BE2C (cell line): ENCODE results near the gene RANGAP1.
A peak's percentile ranks its signal among the peaks of the same experiment; 100 is the strongest.

Experiments
- DNase-seq: peaks from one replicate; pipeline ENCODE4 v3.0.0-alpha.2; 2020
- H3K27me3 ChIP-seq: fragments of 250-450 bp; sonication (Bioruptor Pico); 2 replicates; pipeline ENCODE4 v1.5.1; 2020; ENCODE audit warnings: mild to moderate bottlenecking
- H3K36me3 ChIP-seq: fragments of 250-450 bp; sonication (Bioruptor Pico); 2 replicates; pipeline ENCODE4 v1.5.1; 2020; ENCODE audit warnings: mild to moderate bottlenecking
- H3K4me1 ChIP-seq: fragments of 250-450 bp; sonication (Bioruptor Pico); 2 replicates; pipeline ENCODE4 v1.5.1; 2020
- H3K4me3 ChIP-seq: 2 replicates; pipeline ENCODE4 v1.5.1; 2011; ENCODE audit warnings: low read depth, low read length
- H3K9me3 ChIP-seq: fragments of 250-450 bp; sonication (Bioruptor Pico); 2 replicates; pipeline ENCODE4 v1.5.1; 2020
- TF ChIP-seq, protein P1 (sequence below): IDR thresholded peaks from 2 replicates; pipeline ENCODE4 v1.5.1; 2012; ENCODE audit warnings: mild to moderate bottlenecking, low read depth, low read length

The RANGAP1 gene

DNA sequence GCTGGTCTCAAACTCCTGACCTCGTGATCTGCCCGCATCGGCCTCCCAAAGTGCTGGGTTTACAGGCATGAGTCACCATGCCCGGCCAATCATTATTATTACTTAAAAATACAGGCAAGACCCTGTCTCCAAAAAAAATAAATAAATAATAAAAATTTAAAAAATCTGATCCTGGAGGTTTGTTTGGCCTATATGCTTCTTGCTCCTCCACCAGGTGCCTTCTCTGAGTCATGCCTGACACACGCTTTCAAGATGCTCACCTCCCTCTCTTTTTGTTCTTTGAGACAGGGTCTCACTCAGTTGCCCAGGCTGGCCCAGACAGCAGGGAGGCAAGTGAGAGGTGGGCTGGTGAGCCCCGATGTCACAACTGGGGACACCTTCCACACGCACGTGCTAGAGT lies 28.8 kb upstream of the RANGAP1 start:
- DNase-seq = no peak
- TF ChIP-seq, protein P1, sequence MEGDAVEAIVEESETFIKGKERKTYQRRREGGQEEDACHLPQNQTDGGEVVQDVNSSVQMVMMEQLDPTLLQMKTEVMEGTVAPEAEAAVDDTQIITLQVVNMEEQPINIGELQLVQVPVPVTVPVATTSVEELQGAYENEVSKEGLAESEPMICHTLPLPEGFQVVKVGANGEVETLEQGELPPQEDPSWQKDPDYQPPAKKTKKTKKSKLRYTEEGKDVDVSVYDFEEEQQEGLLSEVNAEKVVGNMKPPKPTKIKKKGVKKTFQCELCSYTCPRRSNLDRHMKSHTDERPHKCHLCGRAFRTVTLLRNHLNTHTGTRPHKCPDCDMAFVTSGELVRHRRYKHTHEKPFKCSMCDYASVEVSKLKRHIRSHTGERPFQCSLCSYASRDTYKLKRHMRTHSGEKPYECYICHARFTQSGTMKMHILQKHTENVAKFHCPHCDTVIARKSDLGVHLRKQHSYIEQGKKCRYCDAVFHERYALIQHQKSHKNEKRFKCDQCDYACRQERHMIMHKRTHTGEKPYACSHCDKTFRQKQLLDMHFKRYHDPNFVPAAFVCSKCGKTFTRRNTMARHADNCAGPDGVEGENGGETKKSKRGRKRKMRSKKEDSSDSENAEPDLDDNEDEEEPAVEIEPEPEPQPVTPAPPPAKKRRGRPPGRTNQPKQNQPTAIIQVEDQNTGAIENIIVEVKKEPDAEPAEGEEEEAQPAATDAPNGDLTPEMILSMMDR = no peak
- Histone ChIP-seq H3K36me3 (peaks cover 24% of the 10 kb centered on the region), H3K9me3 (no peaks in the 10 kb centered on the region), H3K27me3 (no peaks in the 10 kb centered on the region), H3K4me1 (peaks cover 3% of the 10 kb centered on the region; the same call in 1 of the 2 replicates), H3K4me3 (no peak overlapping the region)

GRCh38 chr22:41311487-41311886 lies 25.5 kb upstream of the RANGAP1 start:
- TF ChIP-seq, protein P1 = no peak
- Histone ChIP-seq H3K4me1 (peaks cover 3% of the 10 kb centered on the region), H3K4me3 (no peak overlapping the region), H3K36me3 (peaks cover 14% of the 10 kb centered on the region), H3K9me3 (no peaks in the 10 kb centered on the region), H3K27me3 (no peaks in the 10 kb centered on the region)
- no peak for DNase-seq

DNA sequence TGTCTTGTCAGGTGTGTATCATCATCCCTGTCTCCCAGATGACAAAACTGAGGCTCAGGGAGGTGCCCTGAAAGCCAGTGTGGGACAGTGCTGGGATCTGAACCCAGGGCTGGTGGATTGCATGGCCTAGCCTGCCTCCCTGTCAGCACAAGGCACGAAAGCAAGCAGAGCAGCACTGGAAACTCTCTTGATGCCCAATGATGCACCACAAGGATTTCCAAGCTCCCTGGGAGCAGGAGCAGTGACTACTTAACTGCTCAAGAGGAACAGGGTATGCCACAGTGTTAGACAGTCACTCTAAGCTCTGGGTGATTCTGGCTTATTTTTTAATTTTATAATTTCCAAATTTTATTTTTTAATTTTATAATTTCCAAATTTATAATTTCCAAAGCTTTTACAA lies 24.3 kb upstream of the RANGAP1 start:
- H3K27me3 ChIP-seq = no peaks in the 10 kb centered on the region
- TF ChIP-seq, protein P1 = no peak
- H3K4me1 ChIP-seq = peaks cover 9% of the 10 kb centered on the region
- no peak for DNase-seq
- no peaks in the 10 kb centered on the region for H3K9me3 ChIP-seq
- H3K36me3 ChIP-seq = peaks cover 12% of the 10 kb centered on the region
- H3K4me3 ChIP-seq = no peak overlapping the region

DNA sequence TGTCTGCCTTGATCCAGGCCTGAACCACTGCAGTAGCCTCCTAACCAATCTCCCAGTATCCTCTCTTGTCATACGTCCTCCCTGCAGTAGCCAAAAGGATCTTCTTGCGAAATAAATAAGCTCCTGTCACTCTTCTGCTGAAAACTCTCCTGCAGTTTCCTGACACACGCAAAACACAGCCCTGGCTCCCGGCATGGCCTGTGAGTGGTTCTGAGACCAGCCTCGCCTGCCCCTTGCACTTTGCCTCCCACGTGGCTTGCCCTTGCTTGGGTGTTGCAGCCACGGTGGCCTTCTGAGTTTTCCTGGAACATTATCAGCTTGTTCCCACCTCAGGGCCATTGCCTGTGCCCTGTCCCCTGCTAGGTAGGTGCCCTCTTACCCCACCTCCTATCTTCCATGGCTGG lies 22.6 kb upstream of the RANGAP1 start:
- Histone ChIP-seq H3K27me3 (no peaks in the 10 kb centered on the region), H3K36me3 (peaks cover 20% of the 10 kb centered on the region), H3K4me3 (no peak overlapping the region), H3K9me3 (no peaks in the 10 kb centered on the region), H3K4me1 (peaks cover 10% of the 10 kb centered on the region)
- no peak for DNase-seq
- TF ChIP-seq, protein P1 = no peak

DNA sequence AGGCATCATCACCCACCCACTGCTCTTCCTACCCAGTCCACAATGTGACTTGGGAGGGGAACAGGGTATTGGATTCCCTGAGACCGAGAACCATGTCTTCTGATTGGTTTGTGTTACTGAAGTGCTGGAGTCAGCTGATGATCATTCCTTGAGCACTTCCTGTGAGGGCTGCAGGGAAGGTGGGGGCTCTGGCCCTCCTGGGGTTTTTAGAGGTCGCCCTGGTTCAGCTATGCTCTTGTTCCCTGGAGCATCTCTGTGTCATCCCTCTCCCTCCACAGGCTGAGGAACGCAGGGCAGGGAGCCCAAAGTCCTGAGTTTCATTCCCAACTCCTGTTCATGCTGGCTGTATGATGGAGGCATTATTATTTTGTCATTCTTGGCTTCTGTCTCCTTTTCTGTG lies 22.1 kb upstream of the RANGAP1 start:
- no peak overlapping the region for H3K4me3 ChIP-seq
- no peaks in the 10 kb centered on the region for H3K27me3 ChIP-seq
- TF ChIP-seq, protein P1 = no peak
- no peak for DNase-seq
- peaks cover 20% of the 10 kb centered on the region for H3K36me3 ChIP-seq
- no peaks in the 10 kb centered on the region for H3K9me3 ChIP-seq
- peaks cover 10% of the 10 kb centered on the region for H3K4me1 ChIP-seq

- H3K4me3 ChIP-seq = no peak overlapping the region
- peaks cover 22% of the 10 kb centered on the region for H3K36me3 ChIP-seq
- H3K4me1 ChIP-seq = peaks cover 9% of the 10 kb centered on the region
- no peaks in the 10 kb centered on the region for H3K27me3 ChIP-seq
- TF ChIP-seq, protein P1 = no peak
- H3K9me3 ChIP-seq = no peaks in the 10 kb centered on the region
- DNase-seq = peak; percentile 57
These were observed 19.7 kb upstream of the RANGAP1 start for GRCh38 chr22:41305646-41306045.
